Neural progenitor cell (in vitro differentiated cells): ENCODE data around the gene RILPL2. TPM values are rescaled to one million over a fixed set of nuclear protein-coding genes. Genes with fewer than 3 reads are reported as not detected.

Source experiments
- DNase-seq: peaks from one replicate; pipeline ENCODE4 v3.0.0-alpha.2; 2016; ENCODE audit warnings: low spot score
- H2AFZ ChIP-seq: fragments of 200-600 bp; sonication (generic); replicated peaks from 2 replicates; pipeline ENCODE4 v1.6.1; 2016; ENCODE audit warnings: antibody characterized with exemption
- H3F3A ChIP-seq: fragments of 200-600 bp; sonication (generic); 2 replicates; pipeline ENCODE4 v1.6.1; 2016; ENCODE audit warnings: antibody characterized with exemption, low read depth
- H3K27ac ChIP-seq: fragments of 200-600 bp; sonication (generic); 2 replicates; pipeline ENCODE4 v1.5.1; 2016; ENCODE audit warnings: mild to moderate bottlenecking
- H3K27me3 ChIP-seq: fragments of 200-600 bp; sonication (generic); 2 replicates; pipeline ENCODE4 v1.6.1; 2016; ENCODE audit warnings: mild to moderate bottlenecking, moderate library complexity
- H3K36me3 ChIP-seq: fragments of 200-600 bp; sonication (generic); 2 replicates; pipeline ENCODE4 v1.5.1; 2016
- H3K4me1 ChIP-seq: fragments of 200-600 bp; sonication (generic); 2 replicates; pipeline ENCODE4 v1.6.1; 2016; ENCODE audit warnings: mixed run types
- H3K4me2 ChIP-seq: fragments of 200-600 bp; sonication (generic); 2 replicates; pipeline ENCODE4 v1.6.1; 2016
- H3K4me3 ChIP-seq: fragments of 200-600 bp; sonication (generic); 2 replicates; pipeline ENCODE4 v1.5.1; 2016
- H3K79me2 ChIP-seq: fragments of 200-600 bp; sonication (generic); 2 replicates; pipeline ENCODE4 v1.6.1; 2016; ENCODE audit warnings: low read depth
- H3K9ac ChIP-seq: fragments of 200-600 bp; sonication (generic); 2 replicates; pipeline ENCODE4 v1.6.1; 2016
- H3K9me3 ChIP-seq: fragments of 200-600 bp; sonication (generic); 2 replicates; pipeline ENCODE4 v1.5.1; 2016; ENCODE audit warnings: low read depth
- H4K20me1 ChIP-seq: fragments of 200-600 bp; sonication (generic); 2 replicates; pipeline ENCODE4 v1.6.1; 2016; ENCODE audit warnings: low read depth
- H3K27ac Mint-ChIP-seq: 3 replicates; pipeline ENCODE4 v1.8.0; 2021; ENCODE audit warnings: mixed read lengths
- H3K27me3 Mint-ChIP-seq: 2 replicates; pipeline ENCODE4 v1.8.0; 2022; ENCODE audit warnings: low read depth, mild to moderate bottlenecking, inconsistent platforms, moderate library complexity, mixed read lengths; ENCODE audit not compliant: insufficient read depth
- H3K36me3 Mint-ChIP-seq: 3 replicates; pipeline ENCODE4 v1.8.0; 2021; ENCODE audit warnings: mixed read lengths
- H3K4me1 Mint-ChIP-seq: 3 replicates; pipeline ENCODE4 v1.8.0; 2021; ENCODE audit warnings: mixed read lengths
- H3K4me3 Mint-ChIP-seq: 3 replicates; pipeline ENCODE4 v1.8.0; 2021; ENCODE audit warnings: mild to moderate bottlenecking, moderate library complexity, mixed read lengths
- H3K9me3 Mint-ChIP-seq: 3 replicates; pipeline ENCODE4 v1.8.0; 2020; ENCODE audit warnings: mixed read lengths
- CTCF ChIP-seq: fragments of 200-600 bp; sonication (generic); IDR thresholded peaks from 2 replicates; pipeline ENCODE4 v1.5.1; 2017; ENCODE audit warnings: antibody characterized with exemption, mild to moderate bottlenecking
- EZH2 ChIP-seq: fragments of 200-600 bp; sonication (generic); IDR thresholded peaks from 2 replicates; pipeline ENCODE4 v1.6.1; 2017; ENCODE audit warnings: antibody characterized with exemption, mild to moderate bottlenecking, moderate library complexity
- EZH2phosphoT487 ChIP-seq: fragments of 200-600 bp; sonication (generic); IDR thresholded peaks from 2 replicates; pipeline ENCODE4 v1.6.1; 2017; ENCODE audit warnings: antibody characterized with exemption
- total RNA-seq: library from RNA; depleted of rRNA; stranded (reverse); fragments of >200 nt; gene quantifications from 2 replicates; pipeline ENCODE4 v1.2.3, GENCODE V29; 2015; ENCODE audit warnings: low replicate concordance

RILPL2 gene
- total RNA-seq, 1 donor from 2014 or later = 1.1 TPM

GRCh38 chr12:123401753-123402683 is 34.5 kb downstream of the RILPL2 start:
- H3K79me2 ChIP-seq = no peaks in the 10 kb centered on the region
- H3K36me3 Mint-ChIP-seq = peaks cover 17% of the 10 kb centered on the region
- DNase-seq = peak; percentile 81

GRCh38 chr12:123399255-123399617 is 37.2 kb downstream of the RILPL2 start:
- Histone ChIP-seq H3F3A (peaks cover 14% of the 10 kb centered on the region), H3K27me3 (no peaks in the 10 kb centered on the region), H3K79me2 (no peaks in the 10 kb centered on the region), H2AFZ (no peak overlapping the region), H3K36me3 (no peaks in the 10 kb centered on the region), H3K27ac (no peak overlapping the region), H3K9me3 (no peaks in the 10 kb centered on the region), H3K4me1 (peaks cover 6% of the 10 kb centered on the region), H3K4me2 (no peak overlapping the region), H4K20me1 (peaks cover 52% of the 10 kb centered on the region), H3K9ac (no peak overlapping the region), H3K4me3 (no peak overlapping the region)
- H3K9me3 Mint-ChIP-seq = no peaks in the 10 kb centered on the region
- peaks cover 28% of the 10 kb centered on the region for H3K36me3 Mint-ChIP-seq
- no peak overlapping the region for H3K4me3 Mint-ChIP-seq
- H3K4me1 Mint-ChIP-seq = peaks cover 11% of the 10 kb centered on the region
- no peaks in the 10 kb centered on the region for H3K27me3 Mint-ChIP-seq
- no peak for DNase-seq
- peak overlapping the region; percentile 2 for H3K27ac Mint-ChIP-seq
- TF ChIP-seq CTCF (no peak), EZH2phosphoT487 (no peak), EZH2 (no peak)

More at GRCh38 chr12:123401753-123402683, 34.5 kb downstream of the RILPL2 start:
- Histone ChIP-seq H3K9me3 (no peaks in the 10 kb centered on the region), H2AFZ (no peak overlapping the region), H3K4me3 (peak overlapping the region; percentile 1), H3K4me2 (peak overlapping the region; percentile 51), H3K36me3 (no peaks in the 10 kb centered on the region), H3F3A (peaks cover 20% of the 10 kb centered on the region), H3K27ac (no peak overlapping the region), H3K27me3 (no peaks in the 10 kb centered on the region), H4K20me1 (peaks cover 45% of the 10 kb centered on the region), H3K4me1 (peaks cover 6% of the 10 kb centered on the region), H3K9ac (no peak overlapping the region)
- H3K4me1 Mint-ChIP-seq = peaks cover 12% of the 10 kb centered on the region
- H3K27me3 Mint-ChIP-seq = no peaks in the 10 kb centered on the region
- no peak for TF ChIP-seq CTCF
- TF ChIP-seq EZH2 = no peak
- TF ChIP-seq EZH2phosphoT487 = no peak
- H3K27ac Mint-ChIP-seq = peak overlapping the region; percentile 72
- no peaks in the 10 kb centered on the region for H3K9me3 Mint-ChIP-seq
- peak overlapping the region; percentile 14 for H3K4me3 Mint-ChIP-seq

DNA sequence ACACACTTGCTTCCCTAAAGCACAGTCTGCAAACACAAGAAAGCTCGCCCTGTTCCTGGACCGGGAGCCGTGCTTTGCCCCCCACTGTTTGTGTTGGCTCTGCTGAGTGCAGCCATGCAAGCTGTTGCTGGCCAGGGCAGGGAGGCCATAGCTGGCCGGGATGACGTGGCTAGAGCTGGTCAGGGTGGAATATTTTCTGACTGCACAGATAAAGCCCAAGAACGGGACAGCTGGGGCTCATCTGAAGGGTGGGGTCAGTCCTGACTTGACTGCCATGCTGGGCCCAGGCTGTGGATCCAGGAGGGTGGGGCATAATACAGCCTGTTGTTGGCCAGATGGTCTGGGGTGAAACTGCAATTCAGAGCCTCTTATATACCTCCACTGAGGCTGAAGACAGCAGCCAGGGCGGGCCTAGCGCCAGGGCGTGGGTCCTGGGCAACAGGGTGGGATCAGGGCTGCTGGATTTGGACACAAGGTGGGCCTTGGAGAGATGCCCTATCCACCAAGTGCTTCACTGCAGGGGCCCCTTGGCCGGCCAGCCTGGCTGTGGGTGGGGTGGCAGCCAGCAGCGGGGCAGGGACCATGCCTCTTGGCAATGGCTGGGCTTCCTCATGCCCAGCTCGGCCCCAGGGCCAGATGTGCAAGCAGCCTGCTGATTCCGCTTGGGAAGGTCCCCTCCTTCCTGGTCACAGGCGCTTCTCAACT is 37.8 kb downstream of the RILPL2 start:
- no peaks in the 10 kb centered on the region for H3K36me3 ChIP-seq
- DNase-seq = no peak
- H3K4me1 ChIP-seq = peaks cover 6% of the 10 kb centered on the region

More for the DNA sequence above, 37.8 kb downstream of the RILPL2 start:
- Mint-ChIP-seq H3K4me3 (no peak overlapping the region), H3K36me3 (peaks cover 24% of the 10 kb centered on the region), H3K4me1 (peaks cover 11% of the 10 kb centered on the region), H3K9me3 (no peaks in the 10 kb centered on the region), H3K27me3 (no peaks in the 10 kb centered on the region), H3K27ac (no peak overlapping the region)
- Histone ChIP-seq H3K27me3 (no peaks in the 10 kb centered on the region), H3K9ac (no peak overlapping the region), H3K79me2 (no peaks in the 10 kb centered on the region), H2AFZ (no peak overlapping the region), H3F3A (peaks cover 14% of the 10 kb centered on the region), H3K4me3 (no peak overlapping the region), H3K9me3 (no peaks in the 10 kb centered on the region), H3K4me2 (no peak overlapping the region), H3K27ac (no peak overlapping the region), H4K20me1 (peaks cover 57% of the 10 kb centered on the region)
- TF ChIP-seq EZH2 (no peak), EZH2phosphoT487 (no peak), CTCF (no peak)
